ENCODE data around the gene BCL11A. TPM values are rescaled to one million over a fixed set of nuclear protein-coding genes. Genes with fewer than 3 reads are reported as not detected.

Gene BCL11A
- polyA plus RNA-seq, 3 donors, result 8.7 to 15.6 (median 11.1) TPM

- WGBS (ENCODE audit: insufficient coverage), result 0% methylated on average over 3 of the region's 12 CpGs
- H4K20me1 ChIP-seq (ENCODE audit: insufficient read depth, low read length), result no peaks in the 10 kb centered on the region
- Mint-ChIP-seq H3K36me3 (no peaks in the 10 kb centered on the region), H3K9me3 (peaks cover 0 to 2% (median 0%) of the 10 kb centered on the region in 7 donors), H3K4me3 (peak overlapping the region; percentile 79 to 92), H3K4me1 (peaks cover 39% of the 10 kb centered on the region), H3K27ac (peak overlapping the region in 3 of 7 donors; percentile 53 to 89 (median 71)), H3K27me3 (ENCODE audit: low read depth in 3 of 3) (peaks cover 0 to 2% (median 1%) of the 10 kb centered on the region in 3 donors)
- H3K79me2 ChIP-seq (ENCODE audit: insufficient read depth, low read length), result peaks cover 11% of the 10 kb centered on the region
- H3K9me3 ChIP-seq (replicated peaks in 1 of 2; ENCODE audit: control insufficient read depth in 1 of 2, insufficient read depth in 1 of 2, low read length in 2 of 2), result no peaks in the 10 kb centered on the region
- H3K9ac ChIP-seq (ENCODE audit: insufficient read depth, low read length, poor library complexity, severe bottlenecking), result peak overlapping the region; percentile 27
- no peaks in the 10 kb centered on the region for H3K27me3 ChIP-seq (ENCODE audit: control insufficient read depth in 2 of 2, insufficient read depth in 2 of 2, low read length in 2 of 2)
- H3K4me3 ChIP-seq (replicated peaks in 1 of 3; ENCODE audit: low read depth in 2 of 3, low read length in 3 of 3), result peak overlapping the region; percentile 39 to 82 (median 44)
- no peaks in the 10 kb centered on the region for H3K36me3 ChIP-seq (replicated peaks in 1 of 2; ENCODE audit: control insufficient read depth in 1 of 2, insufficient read depth in 2 of 2, low read length in 2 of 2)
- peaks cover 30 to 39% of the 10 kb centered on the region in 2 donors for H3K4me1 ChIP-seq (ENCODE audit: control insufficient read depth in 1 of 2, insufficient read depth in 2 of 2, low read length in 2 of 2)
- H2AFZ ChIP-seq (ENCODE audit: insufficient read depth, low read depth, low read length, poor library complexity, severe bottlenecking), result peak overlapping the region; percentile 74
- intact Hi-C loops (cut with micrococcal nuclease), result loop anchor here (10.0 kb wide), 2 partner anchors 73 to 1253 kb away; no protein-coding TSS in a partner anchor
- DNase-seq, result no peak
- TF ChIP-seq CTCF (IDR thresholded peaks at IDR 0.05), result no peak
- H3K27ac ChIP-seq (ENCODE audit: low read depth in 1 of 2, low read length in 2 of 2), result peak overlapping the region in 1 of 2 donors; percentile 67
- H3K4me2 ChIP-seq (replicated peaks; ENCODE audit: extremely low read depth, low read length, poor library complexity, severe bottlenecking), result peak overlapping the region; percentile 100
Measured at GRCh38 chr2:60557486-60557864, 4.0 kb upstream of the BCL11A start.

- Histone ChIP-seq H3K4me2 (replicated peaks; ENCODE audit: extremely low read depth, low read length, poor library complexity, severe bottlenecking) (peak overlapping the region; percentile 100), H3K9me3 (replicated peaks in 1 of 2; ENCODE audit: control insufficient read depth in 1 of 2, insufficient read depth in 1 of 2, low read length in 2 of 2) (no peaks in the 10 kb centered on the region), H3K9ac (ENCODE audit: insufficient read depth, low read length, poor library complexity, severe bottlenecking) (peak overlapping the region; percentile 27), H3K36me3 (replicated peaks in 1 of 2; ENCODE audit: control insufficient read depth in 1 of 2, insufficient read depth in 2 of 2, low read length in 2 of 2) (no peaks in the 10 kb centered on the region), H3K4me1 (ENCODE audit: control insufficient read depth in 1 of 2, insufficient read depth in 2 of 2, low read length in 2 of 2) (peaks cover 30 to 39% of the 10 kb centered on the region in 2 donors), H3K27me3 (ENCODE audit: control insufficient read depth in 2 of 2, insufficient read depth in 2 of 2, low read length in 2 of 2) (no peaks in the 10 kb centered on the region), H3K4me3 (replicated peaks in 1 of 3; ENCODE audit: low read depth in 2 of 3, low read length in 3 of 3) (peak overlapping the region; percentile 39 to 82 (median 44)), H2AFZ (ENCODE audit: insufficient read depth, low read depth, low read length, poor library complexity, severe bottlenecking) (peak overlapping the region; percentile 74), H3K79me2 (ENCODE audit: insufficient read depth, low read length) (peaks cover 17% of the 10 kb centered on the region), H4K20me1 (ENCODE audit: insufficient read depth, low read length) (no peaks in the 10 kb centered on the region), H3K27ac (ENCODE audit: low read depth in 1 of 2, low read length in 2 of 2) (peak overlapping the region in 1 of 2 donors; percentile 67)
- WGBS (ENCODE audit: insufficient coverage), result 0% methylated on average over 6 of the region's 31 CpGs
- Mint-ChIP-seq H3K36me3 (no peaks in the 10 kb centered on the region), H3K4me1 (peaks cover 39% of the 10 kb centered on the region), H3K27me3 (ENCODE audit: low read depth in 3 of 3) (peaks cover 0 to 2% (median 1%) of the 10 kb centered on the region in 3 donors), H3K9me3 (peaks cover 0 to 2% (median 0%) of the 10 kb centered on the region in 7 donors), H3K27ac (peak overlapping the region; percentile 18 to 89 (median 64)), H3K4me3 (peak overlapping the region; percentile 79 to 92)
- intact Hi-C loops (cut with micrococcal nuclease), result loop anchor here (10.0 kb wide), 2 partner anchors 72 to 1252 kb away; no protein-coding TSS in a partner anchor
- no peak for TF ChIP-seq CTCF (IDR thresholded peaks at IDR 0.05)
- DNase-seq, result peak; percentile 41 to 69 (median 57)
Measured at GRCh38 chr2:60556576-60557485, 3.4 kb upstream of the BCL11A start.
